ENCODE measurements around the gene ZC3H12C. TPM values are rescaled to one million over a fixed set of nuclear protein-coding genes. Genes with fewer than 3 reads are reported as not detected.

Gene ZC3H12C
- total and polyA plus RNA-seq, 3 donors from 2014 or later = 6.8 to 17.0 (median 16.9) TPM

DNA sequence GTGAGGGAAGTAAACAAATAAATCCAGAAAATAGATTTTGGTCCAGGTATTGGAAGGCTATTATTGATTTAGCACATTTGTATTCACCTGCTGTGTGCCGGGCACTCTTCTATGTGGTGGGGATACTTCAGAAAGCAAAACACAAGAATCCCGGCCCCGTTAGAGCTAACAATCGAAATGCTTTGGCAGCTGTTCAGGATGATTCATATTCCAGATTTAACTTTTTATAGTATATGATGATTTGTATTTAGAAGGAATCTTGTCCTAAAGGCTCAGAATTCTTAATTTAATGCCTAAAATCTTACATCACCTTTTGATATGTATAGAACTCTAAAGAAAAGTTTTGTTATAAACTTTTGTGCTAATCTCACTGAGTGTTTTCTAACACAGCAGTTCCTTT is 28.0 kb downstream of the ZC3H12C start:
- H3K4me1 ChIP-seq = no peaks in the 10 kb centered on the region

DNA sequence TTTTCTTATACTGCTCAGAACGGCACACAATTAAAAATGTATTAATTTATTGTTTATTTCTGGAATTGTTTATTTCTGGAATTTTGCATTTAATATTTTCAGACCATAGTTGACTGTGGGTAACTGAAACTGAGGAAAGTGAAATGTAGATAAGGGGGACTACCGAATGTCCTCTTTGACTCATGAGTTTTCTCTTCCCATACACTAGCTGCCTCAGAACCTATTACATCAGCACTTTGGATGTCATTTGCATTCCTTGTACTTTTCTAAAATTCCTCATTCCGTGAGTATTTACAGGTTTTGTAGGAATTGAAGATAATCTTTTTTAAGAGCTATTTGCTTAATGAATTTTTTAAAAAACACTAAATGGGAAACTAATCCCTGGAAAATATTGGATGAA is 29.8 kb downstream of the ZC3H12C start:
- no peaks in the 10 kb centered on the region for H3K4me1 ChIP-seq
- no peaks in the 10 kb centered on the region for H3K27me3 ChIP-seq
- TF ChIP-seq CTCF (IDR thresholded peaks at IDR 0.05) (no peak), POLR2A (IDR thresholded peaks at IDR 0.05) (no peak)
- 66 to 72% methylated on average over 3 of the region's 3 CpGs for WGBS, 2 donors
- no peak overlapping the region for H3K4me3 ChIP-seq
- no peaks in the 10 kb centered on the region for H3K36me3 ChIP-seq (ENCODE audit: low read depth, missing control alignments)
- H3K27ac ChIP-seq = no peak overlapping the region
- H3K9me3 ChIP-seq = no peaks in the 10 kb centered on the region
- intact Hi-C loops (cut with DNase I; ENCODE audit: low total_unique reads) = no loop called here
- no peak for DNase-seq

More for the DNA sequence above, 28.0 kb downstream of the ZC3H12C start:
- DNase-seq = no peak
- 44 to 47% methylated on average over 4 of the region's 4 CpGs for WGBS, 2 donors
- Histone ChIP-seq H3K9me3 (no peaks in the 10 kb centered on the region), H3K36me3 (ENCODE audit: low read depth, missing control alignments) (no peaks in the 10 kb centered on the region), H3K27ac (no peak overlapping the region), H3K27me3 (no peaks in the 10 kb centered on the region), H3K4me3 (no peak overlapping the region)
- intact Hi-C loops (cut with DNase I; ENCODE audit: low total_unique reads) = no loop called here
- TF ChIP-seq CTCF (IDR thresholded peaks at IDR 0.05) (no peak), POLR2A (IDR thresholded peaks at IDR 0.05) (no peak)

DNA sequence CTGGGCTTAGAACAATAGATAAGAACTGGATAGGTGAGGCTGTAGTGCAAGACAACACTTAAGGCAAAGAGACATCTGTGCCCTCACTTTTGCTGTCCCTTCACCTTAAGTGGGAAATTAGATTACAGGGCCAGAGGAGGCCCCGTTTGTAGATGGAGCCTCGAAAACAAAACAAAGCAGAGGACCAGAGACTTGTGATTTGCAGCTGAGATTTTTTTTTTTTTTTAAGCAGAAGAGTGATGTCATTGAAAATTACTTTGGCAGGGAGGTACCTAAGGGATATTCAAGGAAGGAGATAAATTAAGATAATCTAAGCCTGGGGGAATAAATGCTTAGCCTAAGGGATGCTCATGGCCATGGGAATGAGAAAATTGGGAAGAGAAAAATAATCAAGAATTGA is 31.4 kb downstream of the ZC3H12C start:
- 44 to 71% methylated on average over 2 of the region's 2 CpGs for WGBS, 2 donors
- Histone ChIP-seq H3K4me3 (no peak overlapping the region), H3K4me1 (no peaks in the 10 kb centered on the region), H3K27ac (no peak overlapping the region), H3K27me3 (no peaks in the 10 kb centered on the region), H3K9me3 (no peaks in the 10 kb centered on the region), H3K36me3 (ENCODE audit: low read depth, missing control alignments) (no peaks in the 10 kb centered on the region)
- TF ChIP-seq POLR2A (IDR thresholded peaks at IDR 0.05) = no peak
- TF ChIP-seq CTCF (IDR thresholded peaks at IDR 0.05) = no peak
- intact Hi-C loops (cut with DNase I; ENCODE audit: low total_unique reads) = no loop called here
- no peak for DNase-seq

DNA sequence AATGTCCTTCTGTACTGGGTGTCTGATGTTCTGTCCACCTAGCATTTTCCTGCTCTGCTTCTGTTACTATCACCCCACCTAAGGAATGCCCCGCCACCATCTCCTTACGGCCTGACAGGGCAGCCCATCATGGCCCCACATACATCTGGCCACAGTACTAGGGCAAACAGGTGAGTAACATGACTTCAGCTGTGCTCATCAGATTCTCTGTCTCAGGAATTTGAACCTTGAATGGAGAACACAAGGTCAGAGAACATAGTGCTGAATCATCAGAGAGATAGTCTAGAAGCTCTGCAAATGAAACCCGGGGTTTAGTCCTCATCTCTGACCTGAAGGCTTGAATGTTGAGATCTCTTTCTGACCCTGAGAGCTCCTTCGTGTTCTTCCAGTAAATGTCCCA is 32.4 kb downstream of the ZC3H12C start:
- no peak for DNase-seq
- intact Hi-C loops (cut with DNase I; ENCODE audit: low total_unique reads) = no loop called here

More for the DNA sequence above, 32.4 kb downstream of the ZC3H12C start:
- no peak for TF ChIP-seq CTCF (IDR thresholded peaks at IDR 0.05)
- TF ChIP-seq POLR2A (IDR thresholded peaks at IDR 0.05) = no peak
- Histone ChIP-seq H3K9me3 (no peaks in the 10 kb centered on the region), H3K27ac (no peak overlapping the region), H3K27me3 (no peaks in the 10 kb centered on the region), H3K36me3 (ENCODE audit: low read depth, missing control alignments) (no peaks in the 10 kb centered on the region), H3K4me1 (no peaks in the 10 kb centered on the region), H3K4me3 (no peak overlapping the region)
- WGBS, 2 donors = 73 to 76% methylated on average over 4 of the region's 4 CpGs
